HG02973 (cell line): ENCODE measurements around the gene C5orf52.
"Not testable (repeated sequence)": the region's sequence is repeated elsewhere in the genome, so short reads cannot be mapped to it uniquely, and the experiment has no call there.

ENCODE experiments used
- ATAC-seq: cut with Tn5 transposase; IDR thresholded peaks from one replicate; pipeline ENCODE4 v1.9.1; 2021; ENCODE audit warnings: moderate library complexity; ENCODE audit not compliant: unreplicated experiment

The C5orf52 gene

DNA sequence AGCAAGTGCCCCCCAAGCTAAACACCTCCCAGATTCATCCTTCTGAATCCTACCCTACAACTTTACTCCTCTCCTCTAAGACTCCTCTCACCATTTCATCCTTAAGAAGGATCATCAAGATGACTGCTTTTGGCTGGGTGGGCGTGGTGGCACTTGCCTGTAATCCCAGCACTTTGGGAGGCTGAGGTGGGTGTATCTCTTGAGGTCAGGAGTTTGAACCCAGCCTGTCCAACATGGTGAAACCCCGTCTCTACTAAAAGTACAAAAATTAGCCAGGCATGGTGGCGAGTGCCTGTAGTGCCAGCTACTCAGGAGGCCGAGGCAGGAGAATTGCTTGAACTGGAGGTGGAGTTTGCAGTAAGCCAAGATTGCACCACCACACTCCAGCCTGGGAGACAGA lies 3.0 kb downstream of the C5orf52 start:
- ATAC-seq: not testable (repeated sequence)

DNA sequence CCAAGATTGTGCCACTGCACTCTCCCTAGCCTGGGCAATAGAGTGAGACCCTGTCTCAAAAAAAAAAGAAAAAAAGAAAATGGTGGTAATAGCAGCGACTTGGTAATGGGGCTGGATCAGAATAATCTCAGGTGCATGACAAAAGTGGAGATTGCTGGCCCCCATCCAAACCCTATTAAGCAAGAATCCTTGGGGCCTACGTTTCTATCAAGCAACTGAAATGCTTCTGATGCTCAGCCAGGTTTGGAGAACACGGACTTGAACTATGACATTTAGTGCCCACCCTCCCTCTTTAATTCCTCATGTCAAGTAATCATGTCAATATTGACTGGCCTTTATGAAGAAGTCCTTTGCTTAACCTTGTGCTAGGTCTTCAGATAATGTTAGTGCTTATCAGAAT lies 6.6 kb downstream of the C5orf52 start:
- ATAC-seq: no peak

GRCh38 chr5:157679801-157680200 lies 8.5 kb downstream of the C5orf52 start:
- ATAC-seq: no peak

DNA sequence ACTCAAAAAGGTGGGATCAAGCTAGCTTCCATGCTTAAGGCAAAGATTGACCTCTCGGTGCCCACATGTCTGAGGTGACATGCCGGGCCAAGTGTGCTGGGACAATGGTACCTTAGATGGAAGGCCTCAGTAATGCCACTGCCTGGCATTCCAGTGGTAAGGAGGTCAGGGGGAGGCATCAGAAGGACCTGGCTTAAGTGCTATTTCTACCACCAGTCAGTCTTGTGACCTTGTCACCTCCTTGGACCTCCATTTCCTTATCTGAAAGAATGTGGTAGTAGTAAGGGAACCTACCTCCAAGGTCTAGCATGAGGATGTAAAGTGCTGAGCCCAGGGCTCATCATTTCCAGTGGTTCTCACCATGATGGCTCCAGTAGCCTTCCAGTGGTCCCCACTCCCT lies 8.9 kb downstream of the C5orf52 start:
- ATAC-seq: no peak

DNA sequence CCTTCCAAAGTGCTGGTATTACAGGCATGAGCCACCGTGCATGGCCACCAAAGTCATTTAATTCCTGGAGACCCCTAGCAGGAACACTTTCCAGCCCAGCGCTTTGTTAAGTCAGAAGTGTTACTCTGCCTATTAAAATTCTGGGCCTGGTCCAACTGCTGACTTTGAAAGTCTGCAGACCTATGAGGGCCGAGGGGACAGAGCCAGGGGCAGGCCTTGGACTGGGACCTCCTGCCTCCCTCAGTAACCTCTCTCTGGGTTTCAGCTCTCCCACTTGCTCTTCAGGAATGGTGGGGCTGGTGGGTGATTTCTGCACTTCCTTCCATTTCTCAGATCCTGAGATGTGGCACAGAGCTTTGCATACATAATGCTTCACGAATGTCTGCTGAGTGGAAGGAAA lies 9.7 kb downstream of the C5orf52 start:
- no peak for ATAC-seq

- ATAC-seq: no peak
Measured at GRCh38 chr5:157682257-157682656, 10.9 kb downstream of the C5orf52 start.

DNA sequence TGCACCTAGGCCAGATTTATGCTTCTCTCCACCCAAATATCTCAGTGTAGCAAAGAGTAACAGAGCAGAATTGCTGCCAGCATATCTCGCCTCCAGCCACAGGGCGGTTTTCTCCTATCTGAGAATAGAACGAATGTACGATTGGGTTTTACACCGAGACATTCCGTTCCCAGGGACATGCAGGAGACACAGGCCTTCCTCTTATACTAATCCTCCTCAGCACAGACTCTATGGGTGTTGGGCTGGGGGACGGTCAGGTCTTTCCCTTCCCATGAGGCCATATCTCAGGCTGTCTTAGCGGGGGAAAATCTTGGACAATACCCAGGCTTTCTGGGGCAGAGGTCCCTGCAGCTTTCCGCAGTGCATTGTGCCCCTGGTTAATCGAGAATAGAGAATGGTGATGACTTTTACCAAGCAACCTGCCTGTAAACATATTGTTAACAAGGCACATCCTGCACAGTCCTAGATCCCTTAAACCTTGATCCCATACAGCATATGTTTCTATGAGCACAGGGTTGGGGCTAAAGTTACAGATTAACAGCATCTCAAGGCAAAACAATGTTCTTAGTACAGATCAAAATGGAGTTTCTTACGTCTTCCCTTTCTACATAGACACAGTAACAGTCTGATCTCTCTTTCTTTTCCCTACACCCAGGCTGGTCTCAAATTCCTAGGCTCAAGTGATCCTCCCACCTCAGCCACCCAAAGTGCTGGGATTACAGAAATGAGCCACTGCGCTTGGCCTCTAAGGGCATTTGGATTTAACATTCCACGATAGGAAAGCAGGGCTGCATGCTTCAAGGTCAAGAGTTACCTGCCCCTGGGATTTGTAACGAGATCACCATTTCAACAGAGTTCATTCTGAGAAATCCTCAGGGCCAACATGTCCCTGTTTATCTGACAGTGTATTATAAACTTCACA lies 15.2 kb downstream of the C5orf52 start:
- not testable (repeated sequence) for ATAC-seq

DNA sequence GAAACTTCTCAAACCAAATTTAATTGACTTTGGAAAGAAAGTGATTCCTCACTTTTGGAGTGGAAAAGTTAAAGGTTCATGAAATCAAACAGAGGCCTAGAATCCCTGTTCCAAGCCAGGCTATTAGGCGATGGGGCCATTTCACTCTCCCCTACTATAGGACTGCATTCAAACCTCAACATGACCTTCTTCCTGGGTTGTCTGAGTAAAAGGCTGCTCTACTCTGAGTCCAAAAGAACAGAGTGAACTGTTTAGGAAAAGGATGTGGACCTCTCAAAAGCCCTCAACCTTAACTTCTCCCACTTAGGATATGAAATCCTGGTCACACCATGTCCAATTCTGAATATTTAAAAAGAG lies 15.8 kb downstream of the C5orf52 start:
- no peak for ATAC-seq

- ATAC-seq: no peak
Measured at GRCh38 chr5:157689942-157690689, 18.8 kb downstream of the C5orf52 start.

GRCh38 chr5:157690690-157691433 lies 19.5 kb downstream of the C5orf52 start:
- ATAC-seq: no peak

DNA sequence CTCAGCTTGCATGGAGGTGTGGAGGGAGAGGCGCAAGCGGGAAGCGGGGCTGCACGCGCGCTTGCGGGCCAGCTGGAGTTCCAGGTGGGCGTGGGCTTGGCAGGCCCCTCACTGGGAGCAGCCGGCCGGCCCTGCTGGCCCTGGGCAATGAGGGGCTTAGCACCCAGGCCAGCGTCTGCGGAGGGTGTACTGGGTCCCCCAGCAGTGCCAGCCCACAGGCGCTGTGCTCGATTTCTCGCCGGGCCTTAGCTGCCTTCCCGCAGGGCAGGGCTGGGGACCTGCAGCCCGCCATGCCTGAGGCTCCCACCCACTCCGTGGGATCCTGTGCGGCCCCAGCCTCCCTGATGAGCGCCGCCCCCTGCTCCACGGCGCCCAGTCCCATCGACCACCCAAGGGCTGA lies 22.5 kb downstream of the C5orf52 start:
- not testable (repeated sequence) for ATAC-seq

DNA sequence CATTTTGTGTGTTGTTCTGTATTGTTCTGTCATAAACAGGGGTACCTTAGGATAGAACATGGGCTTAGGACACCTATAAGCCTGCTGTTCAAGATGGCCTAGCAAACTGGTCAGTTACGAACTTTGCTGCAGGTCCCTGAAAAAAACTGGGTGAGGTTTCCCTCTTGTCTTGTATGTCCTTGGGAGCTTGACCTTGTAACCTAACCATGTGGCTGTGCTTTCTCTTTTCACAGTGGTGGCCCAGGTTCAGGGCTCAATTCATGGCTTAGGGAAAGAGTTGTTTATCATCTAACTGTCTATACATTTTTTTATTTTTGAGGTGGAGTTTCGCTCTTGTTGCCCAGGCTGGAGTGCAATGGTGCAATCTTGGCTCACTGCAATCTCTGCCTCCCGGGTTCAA lies 24.8 kb downstream of the C5orf52 start:
- not testable (repeated sequence) for ATAC-seq

DNA sequence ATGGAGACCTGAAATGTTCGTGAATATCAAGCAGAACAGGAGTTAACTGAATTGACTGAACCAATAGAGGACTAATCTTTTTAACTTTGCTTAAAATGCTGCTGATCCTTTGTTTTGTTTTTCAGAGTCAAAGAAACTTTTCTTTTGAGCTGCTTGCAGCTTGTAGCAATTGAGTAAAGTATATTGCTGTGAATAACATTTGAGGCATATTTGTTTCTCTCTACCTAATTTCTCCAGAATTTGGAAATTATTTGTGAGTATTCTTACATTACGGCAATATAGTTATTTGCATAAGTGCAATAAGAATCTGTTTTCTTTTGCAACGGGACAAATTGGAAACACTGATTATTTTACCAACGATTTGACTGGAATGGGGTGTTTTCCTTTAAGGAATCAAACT lies 27.3 kb downstream of the C5orf52 start:
- ATAC-seq: not testable (repeated sequence)

DNA sequence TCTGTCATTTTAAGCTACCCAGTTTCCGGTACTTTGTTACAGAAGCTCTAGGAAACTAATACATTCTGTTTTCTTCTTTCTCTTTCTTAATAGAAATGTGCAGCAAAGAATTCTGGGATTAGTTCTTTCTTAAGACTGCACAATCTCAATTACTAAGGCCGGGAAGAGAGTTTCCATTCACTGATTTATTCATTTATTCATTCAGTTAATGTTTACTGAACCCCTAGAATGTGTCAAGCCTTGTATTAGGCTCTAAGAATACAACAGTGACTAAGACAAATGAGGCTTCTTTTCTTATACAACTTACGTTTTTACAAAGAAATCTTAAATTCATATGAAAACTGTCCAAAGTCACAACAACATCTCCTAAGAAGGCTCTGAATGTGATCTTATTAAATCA lies 32.4 kb downstream of the C5orf52 start:
- ATAC-seq: no peak

DNA sequence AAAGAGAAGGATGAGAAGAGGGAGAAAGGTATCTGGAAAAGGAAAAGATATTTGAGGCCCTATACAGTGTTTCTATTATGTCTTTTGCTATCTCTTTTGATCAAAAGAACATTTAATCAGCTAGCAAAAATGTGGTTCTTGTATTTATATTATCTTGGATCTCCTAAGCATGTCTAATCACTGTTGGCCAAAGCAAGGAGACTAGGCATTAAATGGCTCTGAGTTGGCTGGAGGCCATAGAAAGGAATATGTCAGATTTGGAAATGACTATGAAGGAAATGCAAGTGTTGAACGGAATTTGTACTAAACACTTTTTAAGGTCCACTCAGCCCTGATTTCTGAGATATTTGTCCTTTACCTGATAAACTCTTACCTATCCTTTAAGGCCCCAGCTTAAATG lies 37.5 kb downstream of the C5orf52 start:
- no peak for ATAC-seq

DNA sequence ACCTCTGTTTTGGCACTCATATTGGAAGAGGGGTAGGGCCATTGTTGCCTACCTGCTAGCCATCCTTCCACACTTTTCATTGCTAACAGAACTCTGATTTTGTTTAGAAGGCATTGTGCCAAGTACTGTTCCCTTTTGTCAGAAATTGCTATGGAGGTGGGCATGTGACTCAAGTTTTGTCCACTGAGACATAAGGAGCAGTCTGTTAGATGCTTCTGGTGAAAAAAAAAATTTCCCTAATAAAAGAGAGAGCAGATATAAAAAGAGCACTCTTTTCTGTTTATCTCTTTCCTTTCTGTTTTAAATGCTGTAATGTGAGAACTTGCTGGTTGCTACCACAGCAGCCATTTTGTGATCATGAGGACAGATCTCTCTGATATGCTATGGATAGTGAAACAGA lies 38.0 kb downstream of the C5orf52 start:
- ATAC-seq: no peak

DNA sequence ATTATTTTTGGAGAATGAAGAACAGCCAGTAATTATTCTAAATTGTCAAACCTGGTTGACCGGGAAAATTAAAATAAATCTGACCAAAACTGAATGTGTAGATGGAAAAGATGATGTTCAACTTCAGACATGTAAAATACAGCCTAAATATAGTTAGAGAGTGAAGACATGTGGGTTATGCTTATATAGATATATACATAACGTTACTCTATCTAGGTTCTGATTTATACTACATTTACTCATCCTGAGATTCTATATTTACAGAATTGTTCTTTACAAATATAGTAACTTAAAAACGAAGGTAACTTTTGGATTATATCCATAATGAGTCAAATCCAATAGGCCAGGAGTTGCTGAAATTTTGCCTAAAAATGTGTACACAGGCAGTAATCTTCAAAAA lies 39.1 kb downstream of the C5orf52 start:
- ATAC-seq: no peak

GRCh38 chr5:157710882-157711281 lies 39.5 kb downstream of the C5orf52 start:
- ATAC-seq: no peak

DNA sequence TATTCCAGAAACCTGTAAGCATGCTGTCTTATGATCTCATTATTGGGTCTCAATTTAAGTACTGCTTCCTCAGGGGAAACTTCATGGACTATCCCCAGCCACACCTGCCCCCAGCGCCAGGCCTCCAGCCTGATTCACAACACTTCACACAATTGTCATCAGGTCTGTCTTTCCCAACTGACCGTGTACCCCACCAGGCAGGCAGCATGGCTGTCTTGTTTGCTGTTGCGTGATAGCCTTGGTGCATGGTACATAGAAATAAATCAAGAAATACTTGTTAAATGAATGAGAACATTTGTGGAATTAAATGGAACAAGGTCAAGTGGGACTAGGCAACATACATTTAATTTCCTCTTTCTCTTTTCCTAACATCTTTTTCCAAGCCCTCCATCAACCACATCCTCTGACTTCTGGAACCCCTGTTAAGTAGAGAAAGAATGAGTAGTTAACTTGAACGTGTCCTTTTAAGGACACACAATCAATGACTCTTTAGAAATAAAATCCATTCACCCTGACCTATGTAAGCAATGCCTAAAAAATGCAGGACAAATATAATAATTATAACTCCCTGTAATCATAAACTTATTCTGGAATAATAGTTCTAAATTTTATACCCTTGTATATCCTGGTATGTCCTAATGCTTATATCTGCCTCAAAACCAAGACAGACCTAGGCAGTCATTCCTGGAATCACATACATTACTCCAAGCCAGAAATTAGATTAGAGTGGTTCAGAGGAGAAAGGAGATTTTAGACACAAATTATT lies 42.7 kb downstream of the C5orf52 start:
- no peak for ATAC-seq

- no peak for ATAC-seq
Measured at GRCh38 chr5:157714596-157714864, 43.2 kb downstream of the C5orf52 start.

DNA sequence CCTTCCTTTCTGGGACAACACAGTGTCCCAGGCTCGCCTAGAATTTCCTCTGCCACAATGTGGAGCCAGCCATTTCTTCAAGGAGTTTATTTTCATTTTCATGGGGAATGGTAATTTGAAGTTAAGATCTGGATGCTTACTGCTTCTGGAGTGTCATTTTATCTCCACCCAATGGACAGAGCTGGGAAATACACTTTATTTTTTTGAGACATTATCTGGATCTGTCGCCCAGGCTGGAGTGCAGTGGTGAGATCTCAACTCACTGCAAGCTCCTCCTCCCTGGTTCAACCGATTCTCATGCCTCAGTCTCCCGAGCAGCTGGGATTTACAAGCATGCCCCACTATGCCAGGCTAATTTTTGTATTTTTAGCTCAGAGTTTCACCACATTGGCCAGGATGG lies 47.2 kb downstream of the C5orf52 start:
- no peak for ATAC-seq
